ENCODE measurements around the gene OTX1.
A peak's percentile ranks its signal among the peaks of the same experiment; 100 is the strongest.

Gene OTX1

GRCh38 chr2:63047321-63048279 is 3.0 kb upstream of the OTX1 start:
- H3K36me3 ChIP-seq (ENCODE audit: control insufficient read depth, low read depth, low read length), result no peaks in the 10 kb centered on the region
- H3K27me3 ChIP-seq (ENCODE audit: control insufficient read depth, insufficient read depth, low read length), result peaks cover 80% of the 10 kb centered on the region
- peaks cover 56% of the 10 kb centered on the region for H3K4me1 ChIP-seq (ENCODE audit: control insufficient read depth, low read depth, low read length)
- H3K27ac ChIP-seq (ENCODE audit: low read length), result no peak overlapping the region
- peak overlapping the region; percentile 44 for H3K4me3 ChIP-seq (ENCODE audit: low read length)
- no peaks in the 10 kb centered on the region for H3K9me3 ChIP-seq (ENCODE audit: control insufficient read depth, low read depth, low read length)
- H3K9ac ChIP-seq (ENCODE audit: low read length), result no peak overlapping the region

- H3K4me1 ChIP-seq (ENCODE audit: control insufficient read depth, low read depth, low read length), result peaks cover 59% of the 10 kb centered on the region
- H3K27me3 ChIP-seq (ENCODE audit: control insufficient read depth, insufficient read depth, low read length), result peaks cover 90% of the 10 kb centered on the region
- no peak overlapping the region for H3K9ac ChIP-seq (ENCODE audit: low read length)
- no peaks in the 10 kb centered on the region for H3K36me3 ChIP-seq (ENCODE audit: control insufficient read depth, low read depth, low read length)
- H3K9me3 ChIP-seq (ENCODE audit: control insufficient read depth, low read depth, low read length), result no peaks in the 10 kb centered on the region
- no peak overlapping the region for H3K27ac ChIP-seq (ENCODE audit: low read length)
- H3K4me3 ChIP-seq (ENCODE audit: low read length), result peak overlapping the region; percentile 44
These were observed 2.1 kb upstream of the OTX1 start for GRCh38 chr2:63048367-63049171.

GRCh38 chr2:63049211-63049969 is 1.2 kb upstream of the OTX1 start:
- Histone ChIP-seq H3K27me3 (ENCODE audit: control insufficient read depth, insufficient read depth, low read length) (peaks cover 95% of the 10 kb centered on the region), H3K9ac (ENCODE audit: low read length) (no peak overlapping the region), H3K4me3 (ENCODE audit: low read length) (peak overlapping the region; percentile 44), H3K27ac (ENCODE audit: low read length) (no peak overlapping the region), H3K4me1 (ENCODE audit: control insufficient read depth, low read depth, low read length) (peaks cover 56% of the 10 kb centered on the region), H3K9me3 (ENCODE audit: control insufficient read depth, low read depth, low read length) (no peaks in the 10 kb centered on the region), H3K36me3 (ENCODE audit: control insufficient read depth, low read depth, low read length) (no peaks in the 10 kb centered on the region)

- H3K27ac ChIP-seq (ENCODE audit: low read length), result no peak overlapping the region
- peaks cover 95% of the 10 kb centered on the region for H3K27me3 ChIP-seq (ENCODE audit: control insufficient read depth, insufficient read depth, low read length)
These were observed 678 bp upstream of the OTX1 start for GRCh38 chr2:63049970-63050333.

DNA sequence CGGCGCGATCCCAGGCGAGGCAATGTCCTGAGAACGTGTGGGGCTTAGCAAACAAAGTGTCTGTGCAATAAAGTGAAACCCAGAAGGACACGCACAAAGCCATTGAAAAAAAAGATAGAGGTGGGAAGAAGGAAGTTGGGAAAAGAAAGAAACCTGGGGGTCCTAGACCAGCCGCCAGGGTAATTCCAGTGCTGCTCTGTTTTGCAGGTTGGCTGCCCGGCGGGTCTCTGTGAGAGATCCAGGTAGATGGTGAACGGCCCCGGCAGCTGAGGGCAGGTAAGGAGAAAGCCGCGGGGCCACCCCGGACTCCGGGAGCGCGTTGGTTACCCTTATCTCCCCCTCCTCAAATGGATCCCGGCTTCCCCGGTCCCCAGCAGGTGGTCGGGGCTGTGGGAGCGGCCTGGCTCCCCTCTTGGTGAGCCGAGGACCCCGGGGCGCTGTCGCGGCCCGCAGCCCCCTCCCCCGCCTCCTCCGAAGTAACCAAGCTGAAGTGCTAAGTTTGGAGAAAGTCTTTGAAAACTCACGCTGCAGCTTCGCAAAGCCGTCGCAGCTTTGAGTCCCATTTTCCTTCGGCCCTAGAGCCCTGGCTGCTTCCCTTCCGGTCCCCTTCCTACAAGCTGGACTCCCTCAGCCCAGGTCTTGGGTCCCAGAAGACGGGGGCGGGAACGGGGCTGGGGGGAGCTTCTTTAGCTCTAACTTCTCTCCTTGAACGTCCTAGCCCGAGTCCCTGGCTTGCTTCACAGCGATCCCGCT is 588 bp downstream of the OTX1 start:
- H3K27ac ChIP-seq (ENCODE audit: low read length), result no peak overlapping the region
- H3K27me3 ChIP-seq (ENCODE audit: control insufficient read depth, insufficient read depth, low read length), result peaks cover 95% of the 10 kb centered on the region
- no peaks in the 10 kb centered on the region for H3K9me3 ChIP-seq (ENCODE audit: control insufficient read depth, low read depth, low read length)
- H3K4me1 ChIP-seq (ENCODE audit: control insufficient read depth, low read depth, low read length), result peaks cover 53% of the 10 kb centered on the region
- peak overlapping the region; percentile 80 for H3K4me3 ChIP-seq (ENCODE audit: low read length)
- no peaks in the 10 kb centered on the region for H3K36me3 ChIP-seq (ENCODE audit: control insufficient read depth, low read depth, low read length)
- peak overlapping the region; percentile 6 for H3K9ac ChIP-seq (ENCODE audit: low read length)

More at GRCh38 chr2:63049970-63050333, 678 bp upstream of the OTX1 start:
- no peak overlapping the region for H3K9ac ChIP-seq (ENCODE audit: low read length)
- no peaks in the 10 kb centered on the region for H3K36me3 ChIP-seq (ENCODE audit: control insufficient read depth, low read depth, low read length)
- H3K4me1 ChIP-seq (ENCODE audit: control insufficient read depth, low read depth, low read length), result peaks cover 56% of the 10 kb centered on the region
- H3K4me3 ChIP-seq (ENCODE audit: low read length), result peak overlapping the region; percentile 44
- no peaks in the 10 kb centered on the region for H3K9me3 ChIP-seq (ENCODE audit: control insufficient read depth, low read depth, low read length)

- H3K27ac ChIP-seq (ENCODE audit: low read length), result no peak overlapping the region
- H3K4me3 ChIP-seq (ENCODE audit: low read length), result peak overlapping the region; percentile 80
- no peak overlapping the region for H3K9ac ChIP-seq (ENCODE audit: low read length)
- peaks cover 95% of the 10 kb centered on the region for H3K27me3 ChIP-seq (ENCODE audit: control insufficient read depth, insufficient read depth, low read length)
- H3K9me3 ChIP-seq (ENCODE audit: control insufficient read depth, low read depth, low read length), result no peaks in the 10 kb centered on the region
- H3K36me3 ChIP-seq (ENCODE audit: control insufficient read depth, low read depth, low read length), result no peaks in the 10 kb centered on the region
- peaks cover 52% of the 10 kb centered on the region for H3K4me1 ChIP-seq (ENCODE audit: control insufficient read depth, low read depth, low read length)
These were observed 1.2 kb downstream of the OTX1 start for GRCh38 chr2:63051795-63052333.

GRCh38 chr2:63052411-63053080 is 1.9 kb downstream of the OTX1 start:
- Histone ChIP-seq H3K9ac (ENCODE audit: low read length) (no peak overlapping the region), H3K27me3 (ENCODE audit: control insufficient read depth, insufficient read depth, low read length) (peaks cover 95% of the 10 kb centered on the region), H3K4me3 (ENCODE audit: low read length) (peak overlapping the region; percentile 80), H3K9me3 (ENCODE audit: control insufficient read depth, low read depth, low read length) (no peaks in the 10 kb centered on the region), H3K27ac (ENCODE audit: low read length) (no peak overlapping the region), H3K4me1 (ENCODE audit: control insufficient read depth, low read depth, low read length) (peaks cover 56% of the 10 kb centered on the region), H3K36me3 (ENCODE audit: control insufficient read depth, low read depth, low read length) (no peaks in the 10 kb centered on the region)

DNA sequence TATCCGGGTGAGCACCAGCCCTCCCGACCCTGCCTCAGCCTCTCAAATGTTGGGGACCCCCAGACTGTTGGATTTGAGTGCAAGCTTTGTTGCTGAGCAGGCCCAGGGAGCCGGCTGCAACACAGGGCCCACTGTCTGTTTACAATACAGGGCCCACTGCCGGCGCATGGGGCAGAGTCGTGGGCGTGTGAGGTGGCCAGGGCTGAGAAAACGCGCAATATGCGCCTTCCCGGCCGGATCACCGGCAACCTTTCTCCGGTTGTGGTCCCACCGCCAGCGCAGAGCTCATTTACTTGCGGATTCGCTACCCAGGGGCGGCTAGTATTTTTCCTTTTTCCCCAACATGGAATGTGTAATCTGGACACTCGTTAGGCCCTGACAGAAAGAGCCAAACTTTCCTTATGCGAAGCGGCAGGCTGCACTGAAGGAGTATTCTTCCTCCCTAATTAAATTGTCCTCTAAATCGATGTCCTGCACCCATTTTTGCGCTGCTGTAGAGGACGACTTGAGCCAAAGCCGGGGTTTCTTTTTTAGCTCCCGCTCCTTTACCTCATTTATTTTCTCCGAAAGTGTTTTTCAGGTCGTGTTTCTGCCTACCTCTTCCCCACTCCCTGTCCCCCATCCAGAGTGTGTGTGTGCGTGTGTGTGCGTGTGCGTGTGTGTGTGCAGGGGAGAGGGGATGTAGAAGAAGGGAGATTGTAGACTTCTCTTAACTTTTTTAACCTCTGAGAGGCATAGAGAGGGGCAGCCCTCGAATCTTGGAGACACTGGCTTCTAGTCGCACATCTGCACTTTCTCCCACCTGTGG is 2.7 kb downstream of the OTX1 start:
- Histone ChIP-seq H3K4me1 (ENCODE audit: control insufficient read depth, low read depth, low read length) (peaks cover 56% of the 10 kb centered on the region), H3K27ac (ENCODE audit: low read length) (no peak overlapping the region), H3K27me3 (ENCODE audit: control insufficient read depth, insufficient read depth, low read length) (peaks cover 95% of the 10 kb centered on the region), H3K9me3 (ENCODE audit: control insufficient read depth, low read depth, low read length) (no peaks in the 10 kb centered on the region), H3K4me3 (ENCODE audit: low read length) (peak overlapping the region; percentile 51), H3K36me3 (ENCODE audit: control insufficient read depth, low read depth, low read length) (no peaks in the 10 kb centered on the region), H3K9ac (ENCODE audit: low read length) (no peak overlapping the region)

- H3K9ac ChIP-seq (ENCODE audit: low read length), result no peak overlapping the region
- peaks cover 56% of the 10 kb centered on the region for H3K4me1 ChIP-seq (ENCODE audit: control insufficient read depth, low read depth, low read length)
- H3K4me3 ChIP-seq (ENCODE audit: low read length), result peak overlapping the region; percentile 51
- H3K36me3 ChIP-seq (ENCODE audit: control insufficient read depth, low read depth, low read length), result no peaks in the 10 kb centered on the region
- H3K27me3 ChIP-seq (ENCODE audit: control insufficient read depth, insufficient read depth, low read length), result peaks cover 95% of the 10 kb centered on the region
- no peaks in the 10 kb centered on the region for H3K9me3 ChIP-seq (ENCODE audit: control insufficient read depth, low read depth, low read length)
- H3K27ac ChIP-seq (ENCODE audit: low read length), result no peak overlapping the region
These were observed 3.4 kb downstream of the OTX1 start for GRCh38 chr2:63053889-63054602.

Data from iPS-18a (cell line).